AG09309 (cell line): ENCODE measurements around the gene GFPT2.

ENCODE experiments used
- DNase-seq: peaks from one replicate; pipeline ENCODE4 v3.0.0-alpha.2; 2010; ENCODE audit warnings: low read depth
- H3K4me3 ChIP-seq: 2 replicates; pipeline ENCODE4 v1.5.1; 2011; ENCODE audit warnings: mild to moderate bottlenecking, low read depth, low read length, moderate library complexity; ENCODE audit not compliant: control insufficient read depth
- TF ChIP-seq, protein P1 (sequence below): IDR thresholded peaks from 2 replicates; pipeline ENCODE4 v1.5.1; 2011; ENCODE audit warnings: mild to moderate bottlenecking, low read depth, low read length, inconsistent platforms; ENCODE audit not compliant: insufficient read depth, control insufficient read depth; ENCODE audit errors: missing control alignments

The GFPT2 gene

DNA sequence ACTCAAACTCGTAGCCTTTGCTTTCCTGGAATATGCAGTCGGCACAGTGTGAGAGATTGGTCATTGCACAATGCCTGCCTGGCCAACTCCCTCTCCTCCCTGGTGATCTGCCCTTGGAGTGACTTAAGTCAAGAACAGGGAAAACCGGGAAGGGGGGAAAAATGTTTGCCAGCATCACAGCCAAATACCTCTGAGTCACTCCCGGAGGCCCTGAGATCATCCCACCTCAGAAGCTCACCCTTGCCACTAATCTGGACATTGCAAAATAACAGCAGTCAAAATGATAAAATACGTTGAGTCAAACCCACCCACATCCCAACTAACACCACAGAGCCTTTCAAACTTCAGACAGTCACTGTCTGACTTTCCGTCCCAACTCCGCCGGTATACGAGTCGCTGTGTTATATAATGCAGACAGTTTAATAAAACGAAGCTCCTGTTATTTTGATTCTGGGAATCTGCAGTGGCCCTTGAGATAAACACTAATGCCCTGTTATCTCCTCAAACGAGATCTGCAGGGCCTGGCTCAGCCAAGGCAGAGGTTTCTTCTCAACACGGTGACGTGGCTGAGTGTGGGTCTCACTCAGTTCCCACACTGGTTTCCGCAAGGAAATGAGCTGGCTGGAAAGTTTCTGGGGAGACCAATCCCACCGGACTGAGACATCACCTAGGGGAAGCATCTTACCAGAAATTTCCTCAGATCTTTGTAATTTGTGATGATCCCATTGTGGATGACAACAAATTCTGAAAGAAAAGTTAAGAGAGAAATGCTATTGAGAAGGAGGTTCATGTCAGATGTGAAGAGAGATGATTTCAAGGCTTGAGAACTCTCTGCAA is 22.1 kb downstream of the GFPT2 start:
- peak; percentile 98 for DNase-seq
- TF ChIP-seq, protein P1, sequence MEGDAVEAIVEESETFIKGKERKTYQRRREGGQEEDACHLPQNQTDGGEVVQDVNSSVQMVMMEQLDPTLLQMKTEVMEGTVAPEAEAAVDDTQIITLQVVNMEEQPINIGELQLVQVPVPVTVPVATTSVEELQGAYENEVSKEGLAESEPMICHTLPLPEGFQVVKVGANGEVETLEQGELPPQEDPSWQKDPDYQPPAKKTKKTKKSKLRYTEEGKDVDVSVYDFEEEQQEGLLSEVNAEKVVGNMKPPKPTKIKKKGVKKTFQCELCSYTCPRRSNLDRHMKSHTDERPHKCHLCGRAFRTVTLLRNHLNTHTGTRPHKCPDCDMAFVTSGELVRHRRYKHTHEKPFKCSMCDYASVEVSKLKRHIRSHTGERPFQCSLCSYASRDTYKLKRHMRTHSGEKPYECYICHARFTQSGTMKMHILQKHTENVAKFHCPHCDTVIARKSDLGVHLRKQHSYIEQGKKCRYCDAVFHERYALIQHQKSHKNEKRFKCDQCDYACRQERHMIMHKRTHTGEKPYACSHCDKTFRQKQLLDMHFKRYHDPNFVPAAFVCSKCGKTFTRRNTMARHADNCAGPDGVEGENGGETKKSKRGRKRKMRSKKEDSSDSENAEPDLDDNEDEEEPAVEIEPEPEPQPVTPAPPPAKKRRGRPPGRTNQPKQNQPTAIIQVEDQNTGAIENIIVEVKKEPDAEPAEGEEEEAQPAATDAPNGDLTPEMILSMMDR = no peak
- H3K4me3 ChIP-seq = no peak overlapping the region

DNA sequence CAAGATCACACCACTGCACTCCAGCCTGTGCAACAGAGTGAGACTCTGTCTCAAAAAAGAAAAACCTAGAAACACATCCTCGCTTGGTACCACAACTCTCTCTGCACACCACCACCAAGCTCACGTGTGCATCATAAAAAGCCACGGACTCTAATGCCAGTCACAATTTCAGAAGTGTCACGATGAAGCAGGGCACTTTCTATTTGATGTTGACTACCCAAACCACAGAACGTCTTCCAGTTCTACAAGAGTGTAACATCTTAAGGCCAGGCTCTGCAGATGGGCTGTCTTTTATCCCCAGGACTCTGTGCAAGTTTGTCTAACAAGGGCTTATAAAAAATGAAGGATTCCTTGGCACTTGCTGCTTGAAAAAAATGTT is 22.9 kb downstream of the GFPT2 start:
- DNase-seq = no peak
- H3K4me3 ChIP-seq = no peak overlapping the region
- TF ChIP-seq, protein P1 = no peak

DNA sequence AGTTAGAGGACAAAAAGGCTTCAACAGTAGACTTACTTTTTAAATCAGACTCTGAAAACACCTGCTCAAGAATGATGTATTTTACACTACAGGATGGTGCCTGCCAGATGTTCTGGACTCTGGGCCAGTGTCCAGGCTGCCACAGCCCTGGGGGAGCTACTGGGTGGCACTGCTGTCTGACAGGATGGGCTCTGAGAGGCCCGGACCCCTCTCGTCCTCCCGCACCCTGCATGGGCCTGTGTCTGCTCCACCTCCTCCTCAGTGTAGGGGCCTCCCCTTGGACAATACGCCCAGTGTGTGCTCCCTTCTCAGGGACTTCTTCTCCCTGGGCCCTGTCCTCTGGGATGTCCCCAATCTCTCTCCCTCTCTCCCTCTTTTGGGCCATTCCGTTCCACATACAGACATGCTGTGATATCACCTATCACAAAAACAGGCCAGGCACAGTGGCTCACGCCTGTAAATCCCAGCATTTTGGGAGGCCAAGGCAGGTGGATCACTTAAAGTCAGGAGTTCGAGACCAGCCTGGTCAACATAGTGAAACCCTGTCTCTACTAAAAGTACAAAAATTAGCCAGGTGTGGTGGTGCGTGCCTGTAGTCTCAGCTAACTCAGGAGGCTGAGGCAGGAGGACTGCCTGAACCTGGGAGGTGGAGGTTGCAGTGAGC is 23.4 kb downstream of the GFPT2 start:
- TF ChIP-seq, protein P1 = no peak
- no peak overlapping the region for H3K4me3 ChIP-seq
- no peak for DNase-seq

DNA sequence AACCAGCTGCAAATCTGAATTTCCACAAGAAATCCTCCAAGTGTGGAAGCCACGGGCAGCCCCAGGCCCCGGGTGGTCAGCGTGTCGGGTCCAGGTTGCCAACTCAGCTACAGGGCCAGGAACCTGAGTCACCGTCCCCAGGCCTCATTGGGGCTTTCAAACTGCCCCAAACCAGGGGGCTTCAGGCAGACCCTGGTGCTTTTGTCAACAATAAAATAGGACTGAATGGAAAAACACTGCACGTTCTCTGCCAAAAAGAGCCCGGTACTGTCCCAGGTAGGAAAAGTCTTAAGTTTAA is 24.0 kb downstream of the GFPT2 start:
- no peak overlapping the region for H3K4me3 ChIP-seq
- TF ChIP-seq, protein P1 = no peak
- DNase-seq = no peak

DNA sequence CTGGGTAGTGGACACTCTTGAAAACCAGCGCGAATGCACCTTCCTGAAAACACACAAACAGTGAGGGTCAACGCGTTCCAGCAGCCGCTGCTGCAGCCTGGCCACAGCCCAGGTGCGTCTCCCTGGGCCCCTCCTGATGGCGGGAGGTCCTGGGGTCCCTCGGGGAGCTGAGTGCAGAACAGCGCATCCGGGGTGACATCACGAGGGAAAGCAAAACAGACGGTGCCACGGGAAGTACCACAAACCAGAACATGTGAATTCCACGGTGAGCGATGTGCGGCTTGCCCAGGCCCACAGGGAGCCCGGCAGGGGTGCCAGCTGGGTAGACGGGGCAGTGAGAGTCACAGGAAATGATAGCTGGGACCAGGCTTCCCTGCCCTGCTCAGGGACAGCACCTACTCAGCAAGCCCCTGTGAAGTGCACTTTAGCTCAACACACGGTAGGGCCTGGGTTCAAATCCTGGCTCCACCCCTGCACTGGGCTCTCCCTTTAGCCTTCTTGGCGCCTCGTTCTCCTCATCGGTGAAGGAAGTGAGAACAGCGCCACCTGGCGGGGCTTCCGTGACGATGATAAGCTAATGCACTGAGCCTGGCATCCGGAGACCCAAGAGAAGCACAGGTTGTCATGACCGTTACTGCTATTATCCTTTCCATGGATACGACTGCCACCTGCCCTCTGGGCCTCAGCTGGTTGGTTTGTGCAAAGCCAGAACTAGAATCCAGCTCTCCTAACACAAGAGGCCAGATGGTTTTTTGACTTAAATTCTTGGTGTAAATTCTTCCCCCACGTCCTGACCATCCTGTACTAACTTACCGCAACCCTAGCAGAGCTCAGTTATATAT is 24.6 kb downstream of the GFPT2 start:
- TF ChIP-seq, protein P1 = peak; percentile 62
- no peak for DNase-seq
- no peak overlapping the region for H3K4me3 ChIP-seq

DNA sequence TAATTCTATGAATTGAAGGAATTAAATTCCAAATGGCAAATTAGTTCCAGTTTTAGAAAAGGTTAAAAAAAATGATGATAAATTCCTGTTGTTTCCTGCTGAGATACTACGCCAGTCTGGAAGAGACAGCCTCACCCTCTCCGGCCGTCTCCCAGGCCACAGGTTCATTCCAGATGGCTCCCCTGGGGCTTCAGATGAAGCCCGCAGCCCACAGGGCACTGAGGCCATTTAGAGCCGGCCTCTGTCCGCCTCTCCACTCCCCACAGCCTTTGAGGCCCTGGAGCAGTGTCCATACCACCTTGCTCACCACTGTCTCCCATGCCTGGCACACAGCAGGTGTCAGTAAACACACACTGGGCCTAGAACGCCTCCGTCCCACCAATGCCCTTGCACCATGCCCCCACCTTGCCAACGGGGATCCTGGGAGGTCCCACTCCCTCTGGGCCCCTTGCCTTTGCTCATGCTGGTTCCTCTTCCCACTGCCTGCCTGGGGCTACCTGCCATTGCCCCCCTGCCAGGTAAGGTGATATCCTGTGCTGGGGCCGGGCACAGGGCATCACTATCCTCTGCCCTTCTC is 26.1 kb downstream of the GFPT2 start:
- TF ChIP-seq, protein P1 = no peak
- H3K4me3 ChIP-seq = no peak overlapping the region
- no peak for DNase-seq
